ENCODE measurements around the gene KBTBD2.

KBTBD2 gene

DNA sequence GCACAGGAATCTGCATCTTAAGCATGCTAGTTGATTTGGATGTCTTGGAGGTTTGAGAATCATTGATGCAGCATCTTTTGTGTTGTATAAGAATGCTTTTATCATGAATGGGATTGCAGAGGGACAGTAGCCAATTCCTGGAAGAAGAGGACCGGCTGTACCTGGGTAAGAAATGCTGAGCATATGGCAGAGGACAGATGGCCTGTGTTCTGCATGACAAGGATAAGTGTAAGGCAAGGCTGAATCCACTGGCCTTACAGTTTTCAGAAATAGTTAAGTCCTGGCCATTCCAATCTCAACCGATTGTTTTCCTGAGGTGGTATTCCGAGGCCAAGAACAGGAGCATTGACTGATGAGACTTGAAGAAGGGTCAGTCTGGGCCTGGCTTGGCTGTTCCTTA is 24.4 kb upstream of the KBTBD2 start:
- H3K36me3 ChIP-seq (ENCODE audit: insufficient read depth, low read length) = no peaks in the 10 kb centered on the region
- no peaks in the 10 kb centered on the region for H3K79me2 ChIP-seq (ENCODE audit: insufficient read depth, low read length)
- H4K20me1 ChIP-seq (ENCODE audit: insufficient read depth, low read length) = no peaks in the 10 kb centered on the region
- H3K27ac ChIP-seq (ENCODE audit: low read length) = no peak overlapping the region
- H3K9me3 ChIP-seq (ENCODE audit: insufficient read depth, low read length, severe bottlenecking) = no peaks in the 10 kb centered on the region
- H3K4me2 ChIP-seq (ENCODE audit: insufficient read depth, low read length) = no peak overlapping the region
- no peak overlapping the region for H3K9ac ChIP-seq (ENCODE audit: low read depth, low read length)
- TF ChIP-seq, protein P1, sequence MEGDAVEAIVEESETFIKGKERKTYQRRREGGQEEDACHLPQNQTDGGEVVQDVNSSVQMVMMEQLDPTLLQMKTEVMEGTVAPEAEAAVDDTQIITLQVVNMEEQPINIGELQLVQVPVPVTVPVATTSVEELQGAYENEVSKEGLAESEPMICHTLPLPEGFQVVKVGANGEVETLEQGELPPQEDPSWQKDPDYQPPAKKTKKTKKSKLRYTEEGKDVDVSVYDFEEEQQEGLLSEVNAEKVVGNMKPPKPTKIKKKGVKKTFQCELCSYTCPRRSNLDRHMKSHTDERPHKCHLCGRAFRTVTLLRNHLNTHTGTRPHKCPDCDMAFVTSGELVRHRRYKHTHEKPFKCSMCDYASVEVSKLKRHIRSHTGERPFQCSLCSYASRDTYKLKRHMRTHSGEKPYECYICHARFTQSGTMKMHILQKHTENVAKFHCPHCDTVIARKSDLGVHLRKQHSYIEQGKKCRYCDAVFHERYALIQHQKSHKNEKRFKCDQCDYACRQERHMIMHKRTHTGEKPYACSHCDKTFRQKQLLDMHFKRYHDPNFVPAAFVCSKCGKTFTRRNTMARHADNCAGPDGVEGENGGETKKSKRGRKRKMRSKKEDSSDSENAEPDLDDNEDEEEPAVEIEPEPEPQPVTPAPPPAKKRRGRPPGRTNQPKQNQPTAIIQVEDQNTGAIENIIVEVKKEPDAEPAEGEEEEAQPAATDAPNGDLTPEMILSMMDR (IDR thresholded peaks at IDR 0.05; ENCODE audit: borderline replicate concordance, extremely low read depth, low read length, poor library complexity, severe bottlenecking) = no peak
- TF ChIP-seq EZH2 (IDR thresholded peaks at IDR 0.05; ENCODE audit: borderline replicate concordance, low read depth, low read length, severe bottlenecking) = no peak
- no peak overlapping the region for H2AFZ ChIP-seq (ENCODE audit: low read depth, low read length)
- DNase-seq (no peak), ATAC-seq (ENCODE audit: insufficient read depth, low read depth) (no peak)
- no peak overlapping the region for H3K4me3 ChIP-seq (ENCODE audit: low read depth in 1 of 2, low read length in 2 of 2)
- no peaks in the 10 kb centered on the region for H3K27me3 ChIP-seq (ENCODE audit: insufficient read depth, low read length, poor library complexity)
- no peaks in the 10 kb centered on the region for H3K4me1 ChIP-seq (ENCODE audit: insufficient read depth, low read length)

DNA sequence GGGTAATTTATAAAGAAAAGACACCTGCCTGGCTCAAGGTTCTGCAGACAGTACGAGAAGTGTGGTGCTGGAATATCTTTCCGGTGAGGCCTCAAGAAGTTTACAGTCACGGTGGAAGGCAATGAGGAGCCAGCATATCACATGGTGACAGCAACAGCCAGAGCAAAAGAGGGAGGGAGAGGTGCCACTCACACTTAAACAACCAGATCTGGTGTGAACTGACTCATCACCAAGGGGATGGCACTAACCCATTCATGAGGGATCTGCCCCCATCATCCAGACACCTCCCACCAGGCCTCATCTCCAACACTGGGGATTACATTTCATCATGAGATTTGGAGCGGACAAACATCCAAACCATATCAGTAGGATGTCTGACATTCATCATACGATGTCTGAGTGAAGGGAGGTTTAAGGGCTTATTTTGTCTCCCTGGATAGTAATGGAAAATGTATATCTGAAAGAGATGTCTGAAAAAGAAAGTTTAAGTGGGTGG is 23.5 kb upstream of the KBTBD2 start:
- no peak for DNase-seq
- H3K27ac ChIP-seq (ENCODE audit: low read length) = no peak overlapping the region
- ATAC-seq (ENCODE audit: insufficient read depth, low read depth) = no peak
- H3K27me3 ChIP-seq (ENCODE audit: insufficient read depth, low read length, poor library complexity) = no peaks in the 10 kb centered on the region
- no peak overlapping the region for H2AFZ ChIP-seq (ENCODE audit: low read depth, low read length)
- no peaks in the 10 kb centered on the region for H3K4me1 ChIP-seq (ENCODE audit: insufficient read depth, low read length)
- no peak overlapping the region for H3K4me3 ChIP-seq (ENCODE audit: low read depth in 1 of 2, low read length in 2 of 2)
- no peak overlapping the region for H3K9ac ChIP-seq (ENCODE audit: low read depth, low read length)
- H3K9me3 ChIP-seq (ENCODE audit: insufficient read depth, low read length, severe bottlenecking) = no peaks in the 10 kb centered on the region
- no peaks in the 10 kb centered on the region for H3K36me3 ChIP-seq (ENCODE audit: insufficient read depth, low read length)
- H3K79me2 ChIP-seq (ENCODE audit: insufficient read depth, low read length) = no peaks in the 10 kb centered on the region
- no peaks in the 10 kb centered on the region for H4K20me1 ChIP-seq (ENCODE audit: insufficient read depth, low read length)
- TF ChIP-seq, protein P1 (IDR thresholded peaks at IDR 0.05; ENCODE audit: borderline replicate concordance, extremely low read depth, low read length, poor library complexity, severe bottlenecking) = no peak
- TF ChIP-seq EZH2 (IDR thresholded peaks at IDR 0.05; ENCODE audit: borderline replicate concordance, low read depth, low read length, severe bottlenecking) = no peak
- H3K4me2 ChIP-seq (ENCODE audit: insufficient read depth, low read length) = no peak overlapping the region

DNA sequence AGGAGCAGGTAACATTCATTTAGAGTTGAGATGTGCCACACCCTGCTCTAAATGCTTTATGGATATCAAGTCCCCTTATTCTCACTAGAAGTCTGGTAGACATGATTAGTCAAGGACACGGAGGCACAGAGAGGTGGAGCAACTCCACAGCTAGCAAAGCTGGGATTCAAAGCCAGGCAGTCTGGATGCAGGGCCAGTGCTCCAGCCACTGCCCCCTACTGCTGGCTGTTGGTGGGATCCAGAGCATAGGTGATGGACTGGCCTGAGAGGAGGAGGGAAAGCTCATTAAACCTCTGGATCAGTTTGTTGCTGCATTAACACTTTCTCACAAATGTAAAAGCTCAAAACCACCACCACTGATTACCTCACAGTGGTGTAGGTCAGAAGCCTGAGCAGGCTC is 22.6 kb upstream of the KBTBD2 start:
- Histone ChIP-seq H3K4me2 (ENCODE audit: insufficient read depth, low read length) (no peak overlapping the region), H3K27ac (ENCODE audit: low read length) (no peak overlapping the region), H3K9me3 (ENCODE audit: insufficient read depth, low read length, severe bottlenecking) (no peaks in the 10 kb centered on the region), H3K36me3 (ENCODE audit: insufficient read depth, low read length) (no peaks in the 10 kb centered on the region), H2AFZ (ENCODE audit: low read depth, low read length) (no peak overlapping the region), H3K27me3 (ENCODE audit: insufficient read depth, low read length, poor library complexity) (no peaks in the 10 kb centered on the region), H4K20me1 (ENCODE audit: insufficient read depth, low read length) (no peaks in the 10 kb centered on the region), H3K4me3 (ENCODE audit: low read depth in 1 of 2, low read length in 2 of 2) (no peak overlapping the region), H3K9ac (ENCODE audit: low read depth, low read length) (no peak overlapping the region), H3K79me2 (ENCODE audit: insufficient read depth, low read length) (no peaks in the 10 kb centered on the region), H3K4me1 (ENCODE audit: insufficient read depth, low read length) (no peaks in the 10 kb centered on the region)
- TF ChIP-seq, protein P1 (IDR thresholded peaks at IDR 0.05; ENCODE audit: borderline replicate concordance, extremely low read depth, low read length, poor library complexity, severe bottlenecking) = no peak
- no peak for TF ChIP-seq EZH2 (IDR thresholded peaks at IDR 0.05; ENCODE audit: borderline replicate concordance, low read depth, low read length, severe bottlenecking)
- no peak for DNase-seq
- ATAC-seq (ENCODE audit: insufficient read depth, low read depth) = no peak

DNA sequence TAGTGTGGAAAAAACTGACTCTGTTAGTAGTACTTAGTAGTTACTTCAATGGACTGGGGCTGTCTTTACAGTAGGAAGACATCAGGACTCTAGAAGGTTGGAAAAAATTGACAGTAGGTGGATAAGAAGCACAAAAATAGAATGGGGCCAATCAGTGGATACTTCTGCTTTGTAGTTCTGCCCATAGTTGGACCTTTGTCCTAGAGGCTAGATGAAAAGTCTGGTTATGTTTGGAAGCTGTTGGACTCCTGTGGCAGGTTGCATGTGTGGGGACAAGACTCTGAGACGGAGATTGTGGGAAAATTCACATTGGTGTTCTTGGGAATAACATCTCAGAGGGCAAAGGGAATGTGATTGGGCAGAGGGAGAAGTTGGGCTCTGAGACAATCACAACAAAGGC is 18.6 kb upstream of the KBTBD2 start:
- DNase-seq (no peak), ATAC-seq (ENCODE audit: insufficient read depth, low read depth) (no peak)
- H3K9me3 ChIP-seq (ENCODE audit: insufficient read depth, low read length, severe bottlenecking) = no peaks in the 10 kb centered on the region
- peaks cover 5% of the 10 kb centered on the region for H3K4me1 ChIP-seq (ENCODE audit: insufficient read depth, low read length)
- no peaks in the 10 kb centered on the region for H3K36me3 ChIP-seq (ENCODE audit: insufficient read depth, low read length)
- no peak overlapping the region for H2AFZ ChIP-seq (ENCODE audit: low read depth, low read length)
- no peaks in the 10 kb centered on the region for H4K20me1 ChIP-seq (ENCODE audit: insufficient read depth, low read length)
- H3K27ac ChIP-seq (ENCODE audit: low read length) = no peak overlapping the region
- H3K79me2 ChIP-seq (ENCODE audit: insufficient read depth, low read length) = no peaks in the 10 kb centered on the region
- no peaks in the 10 kb centered on the region for H3K27me3 ChIP-seq (ENCODE audit: insufficient read depth, low read length, poor library complexity)
- H3K4me3 ChIP-seq (ENCODE audit: low read depth in 1 of 2, low read length in 2 of 2) = no peak overlapping the region
- no peak overlapping the region for H3K9ac ChIP-seq (ENCODE audit: low read depth, low read length)
- no peak for TF ChIP-seq EZH2 (IDR thresholded peaks at IDR 0.05; ENCODE audit: borderline replicate concordance, low read depth, low read length, severe bottlenecking)
- TF ChIP-seq, protein P1 (IDR thresholded peaks at IDR 0.05; ENCODE audit: borderline replicate concordance, extremely low read depth, low read length, poor library complexity, severe bottlenecking) = no peak
- no peak overlapping the region for H3K4me2 ChIP-seq (ENCODE audit: insufficient read depth, low read length)
